Keratinocyte (primary cell): ENCODE data around the gene ARHGAP18.

Source experiments
- CTCF ChIP-seq, 3 experiments: IDR thresholded peaks in 1 of 3; conservative IDR thresholded peaks in 1 of 3; optimal IDR thresholded peaks in 1 of 3; 2 replicates in 2 of 3; 3 replicates in 1 of 3; pipeline versions ENCODE3 to v1.5.1; 2011; ENCODE audit warnings: low read length in 3 of 3, mild to moderate bottlenecking in 3 of 3, moderate library complexity in 2 of 3, control low read depth in 1 of 3, inconsistent platforms in 1 of 3; ENCODE audit not compliant: insufficient read depth in 2 of 3; ENCODE audit errors: extremely low read depth in 1 of 3
- EZH2 ChIP-seq: IDR thresholded peaks from one replicate; pipeline ENCODE4 v1.6.1; 2012; ENCODE audit warnings: inconsistent platforms, mild to moderate bottlenecking, low read length, moderate library complexity

GRCh38 chr6:129748901-129749748 lies 39.1 kb upstream of the ARHGAP18 start:
- no peak for TF ChIP-seq CTCF (optimal IDR thresholded peaks at IDR 0.05 in 1 of 3, IDR thresholded peaks at IDR 0.05 in 1 of 3, conservative IDR thresholded peaks at IDR 0.05 in 1 of 3; ENCODE audit: extremely low read depth in 1 of 3, insufficient read depth in 2 of 3, low read length in 3 of 3)
- TF ChIP-seq EZH2, result no peak
